AG09319 (cell line): Measurements from ENCODE around the gene SIGLEC1.

ENCODE experiments used
- DNase-seq: peaks from one replicate; pipeline ENCODE4 v3.0.0-alpha.2; 2010; ENCODE audit warnings: low read depth; ENCODE audit errors: extremely low read depth
- CTCF ChIP-seq: IDR thresholded peaks from 2 replicates; pipeline ENCODE4 v1.5.1; 2011; ENCODE audit warnings: low read depth, mild to moderate bottlenecking, inconsistent platforms, low read length, moderate library complexity

The SIGLEC1 gene

GRCh38 chr20:3697588-3698305 is 14.7 kb downstream of the SIGLEC1 start:
- no peak for TF ChIP-seq CTCF
- no peak for DNase-seq

- no peak for DNase-seq
- no peak for TF ChIP-seq CTCF
These were observed 15.4 kb downstream of the SIGLEC1 start for GRCh38 chr20:3696745-3697587.

GRCh38 chr20:3696200-3696599 is 16.2 kb downstream of the SIGLEC1 start:
- TF ChIP-seq CTCF: peak; percentile 28
- DNase-seq: no peak

GRCh38 chr20:3694864-3695263 is 17.5 kb downstream of the SIGLEC1 start:
- no peak for DNase-seq
- TF ChIP-seq CTCF: no peak

- no peak for DNase-seq
- TF ChIP-seq CTCF: no peak
These were observed 19.0 kb downstream of the SIGLEC1 start for GRCh38 chr20:3693376-3693775.

GRCh38 chr20:3692706-3693294 is 19.6 kb downstream of the SIGLEC1 start:
- no peak for TF ChIP-seq CTCF
- no peak for DNase-seq

- TF ChIP-seq CTCF: no peak
These were observed 20.5 kb downstream of the SIGLEC1 start for GRCh38 chr20:3691897-3692296.

More at GRCh38 chr20:3691897-3692296, 20.5 kb downstream of the SIGLEC1 start:
- DNase-seq: no peak
